DOHH2 (cell line): Measurements from ENCODE around the gene TTC28.

ENCODE experiments used
- EZH2phosphoT487 ChIP-seq: fragments of 200-600 bp; sonication (generic); IDR thresholded peaks from 2 replicates; pipeline ENCODE4 v1.6.1; 2017; ENCODE audit warnings: borderline replicate concordance, mild to moderate bottlenecking, antibody characterized with exemption, low read length, moderate library complexity, mixed read lengths
- TF ChIP-seq, protein P1 (sequence below): fragments of 200-600 bp; sonication (generic); IDR thresholded peaks from one replicate; pipeline ENCODE4 v1.5.1; 2014; ENCODE audit warnings: antibody characterized with exemption, mild to moderate bottlenecking, low read depth, low read length; ENCODE audit not compliant: poor library complexity, severe bottlenecking

DNA sequence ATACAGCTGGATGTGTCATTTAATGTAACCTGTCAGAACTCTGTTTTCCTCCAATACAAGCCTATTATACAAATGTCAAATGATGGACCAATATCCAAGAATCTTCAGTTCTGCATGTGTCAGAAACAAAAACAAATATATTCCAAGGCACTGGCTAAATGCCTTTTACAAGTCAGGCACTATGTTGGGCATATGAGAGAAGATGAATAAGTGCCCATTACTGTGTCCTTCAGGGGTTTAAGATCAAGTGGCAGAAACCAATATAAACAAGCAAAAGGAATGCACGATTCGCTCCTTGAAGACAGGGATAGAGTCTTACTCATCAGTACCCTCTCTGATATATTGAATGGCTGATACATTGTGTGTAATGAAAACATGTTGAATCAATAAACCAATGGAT is 254.4 kb downstream of the TTC28 start:
- TF ChIP-seq, protein P1, sequence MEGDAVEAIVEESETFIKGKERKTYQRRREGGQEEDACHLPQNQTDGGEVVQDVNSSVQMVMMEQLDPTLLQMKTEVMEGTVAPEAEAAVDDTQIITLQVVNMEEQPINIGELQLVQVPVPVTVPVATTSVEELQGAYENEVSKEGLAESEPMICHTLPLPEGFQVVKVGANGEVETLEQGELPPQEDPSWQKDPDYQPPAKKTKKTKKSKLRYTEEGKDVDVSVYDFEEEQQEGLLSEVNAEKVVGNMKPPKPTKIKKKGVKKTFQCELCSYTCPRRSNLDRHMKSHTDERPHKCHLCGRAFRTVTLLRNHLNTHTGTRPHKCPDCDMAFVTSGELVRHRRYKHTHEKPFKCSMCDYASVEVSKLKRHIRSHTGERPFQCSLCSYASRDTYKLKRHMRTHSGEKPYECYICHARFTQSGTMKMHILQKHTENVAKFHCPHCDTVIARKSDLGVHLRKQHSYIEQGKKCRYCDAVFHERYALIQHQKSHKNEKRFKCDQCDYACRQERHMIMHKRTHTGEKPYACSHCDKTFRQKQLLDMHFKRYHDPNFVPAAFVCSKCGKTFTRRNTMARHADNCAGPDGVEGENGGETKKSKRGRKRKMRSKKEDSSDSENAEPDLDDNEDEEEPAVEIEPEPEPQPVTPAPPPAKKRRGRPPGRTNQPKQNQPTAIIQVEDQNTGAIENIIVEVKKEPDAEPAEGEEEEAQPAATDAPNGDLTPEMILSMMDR = no peak
- no peak for TF ChIP-seq EZH2phosphoT487
